ENCODE data around the gene UCN2. TPM values are rescaled to one million over a fixed set of nuclear protein-coding genes. Genes with fewer than 3 reads are reported as not detected.

UCN2 gene
- total and polyA plus RNA-seq, 2 experiments from 2014 or later = 0.95 to 1.1 TPM

GRCh38 chr3:48569808-48570450, 6.3 kb upstream of the UCN2 start:
- no peak for TF ChIP-seq CTCF (IDR thresholded peaks at IDR 0.05; ENCODE audit: low read depth, low read length)
- H3K27me3 ChIP-seq = no peaks in the 10 kb centered on the region
- H3K27ac ChIP-seq = no peak overlapping the region
- H3K4me3 ChIP-seq = no peak overlapping the region
- H3K36me3 ChIP-seq = peaks cover 6% of the 10 kb centered on the region
- no peaks in the 10 kb centered on the region for H3K4me1 ChIP-seq (ENCODE audit: low read depth)
- no peak for DNase-seq (ENCODE audit: low read depth in 1 of 2, low spot score in 1 of 2)
- H3K9me3 ChIP-seq (ENCODE audit: low read depth) = no peaks in the 10 kb centered on the region

GRCh38 chr3:48569400-48569799, 5.8 kb upstream of the UCN2 start:
- TF ChIP-seq CTCF (IDR thresholded peaks at IDR 0.05; ENCODE audit: low read depth, low read length) = no peak
- Histone ChIP-seq H3K4me3 (no peak overlapping the region), H3K4me1 (ENCODE audit: low read depth) (no peaks in the 10 kb centered on the region), H3K27me3 (no peaks in the 10 kb centered on the region), H3K9me3 (ENCODE audit: low read depth) (no peaks in the 10 kb centered on the region), H3K36me3 (peaks cover 6% of the 10 kb centered on the region), H3K27ac (no peak overlapping the region)
- no peak for DNase-seq (ENCODE audit: low read depth in 1 of 2, low spot score in 1 of 2)

GRCh38 chr3:48568476-48568875, 4.9 kb upstream of the UCN2 start:
- Histone ChIP-seq H3K9me3 (ENCODE audit: low read depth) (no peaks in the 10 kb centered on the region), H3K4me3 (no peak overlapping the region), H3K27me3 (no peaks in the 10 kb centered on the region), H3K4me1 (ENCODE audit: low read depth) (no peaks in the 10 kb centered on the region), H3K27ac (no peak overlapping the region), H3K36me3 (peaks cover 6% of the 10 kb centered on the region)
- no peak for TF ChIP-seq CTCF (IDR thresholded peaks at IDR 0.05; ENCODE audit: low read depth, low read length)
- DNase-seq (ENCODE audit: low read depth in 1 of 2, low spot score in 1 of 2) = no peak

- no peak for TF ChIP-seq CTCF (IDR thresholded peaks at IDR 0.05; ENCODE audit: low read depth, low read length)
- Histone ChIP-seq H3K9me3 (ENCODE audit: low read depth) (no peaks in the 10 kb centered on the region), H3K27me3 (no peaks in the 10 kb centered on the region), H3K4me1 (ENCODE audit: low read depth) (no peaks in the 10 kb centered on the region), H3K27ac (no peak overlapping the region), H3K4me3 (no peak overlapping the region), H3K36me3 (peaks cover 6% of the 10 kb centered on the region)
- DNase-seq (ENCODE audit: low read depth in 1 of 2, low spot score in 1 of 2) = no peak
Observed at GRCh38 chr3:48567500-48567899, 3.9 kb upstream of the UCN2 start.

GRCh38 chr3:48567090-48567489, 3.5 kb upstream of the UCN2 start:
- H3K4me1 ChIP-seq (ENCODE audit: low read depth) = no peaks in the 10 kb centered on the region
- DNase-seq (ENCODE audit: low read depth in 1 of 2, low spot score in 1 of 2) = no peak
- no peaks in the 10 kb centered on the region for H3K9me3 ChIP-seq (ENCODE audit: low read depth)

More at GRCh38 chr3:48567090-48567489, 3.5 kb upstream of the UCN2 start:
- H3K27ac ChIP-seq = no peak overlapping the region
- TF ChIP-seq CTCF (IDR thresholded peaks at IDR 0.05; ENCODE audit: low read depth, low read length) = no peak
- peaks cover 6% of the 10 kb centered on the region for H3K36me3 ChIP-seq
- no peaks in the 10 kb centered on the region for H3K27me3 ChIP-seq
- no peak overlapping the region for H3K4me3 ChIP-seq
